Neutrophil (primary cell): Measurements from ENCODE around the gene DET1.

Experiments used
- H3K27ac ChIP-seq: fragments of 200-600 bp; sonication (generic); 2 replicates; pipeline ENCODE4 v1.5.1; 2016; ENCODE audit warnings: mild to moderate bottlenecking, moderate library complexity
- H3K27me3 ChIP-seq: fragments of 200-600 bp; sonication (generic); 2 replicates; pipeline ENCODE4 v1.6.0; 2016; ENCODE audit warnings: mild to moderate bottlenecking
- H3K36me3 ChIP-seq: fragments of 200-600 bp; sonication (generic); 2 replicates; pipeline ENCODE4 v1.5.1; 2017
- H3K4me1 ChIP-seq, 2 experiments: fragments of 200-600 bp in 1 of 2; sonication (generic) in 1 of 2; 1 replicate in 1 of 2; 2 replicates in 1 of 2; pipeline versions ENCODE4 v1.5.1 to v1.6.1; 2013 to 2016; ENCODE audit warnings: low read depth in 1 of 2, low read length in 1 of 2, mild to moderate bottlenecking in 1 of 2, moderate library complexity in 1 of 2; ENCODE audit not compliant: control insufficient read depth in 1 of 2, insufficient read depth in 1 of 2
- H3K4me3 ChIP-seq, 2 experiments: fragments of 200-600 bp in 1 of 2; sonication (generic) in 1 of 2; 1 replicate in 1 of 2; 2 replicates in 1 of 2; pipeline ENCODE4 v1.5.1; 2013 to 2016; ENCODE audit warnings: low read depth in 1 of 2, low read length in 1 of 2, mild to moderate bottlenecking in 1 of 2, moderate library complexity in 1 of 2
- H3K9me3 ChIP-seq: fragments of 200-600 bp; sonication (generic); 2 replicates; pipeline ENCODE4 v1.5.1; 2016
- CTCF ChIP-seq: fragments of 200-600 bp; sonication (generic); IDR thresholded peaks from 2 replicates; pipeline ENCODE4 v1.5.1; 2016; ENCODE audit warnings: antibody characterized with exemption

DET1 gene

GRCh38 chr15:88505721-88506120 lies 40.8 kb downstream of the DET1 start:
- Histone ChIP-seq H3K4me3 (no peak overlapping the region), H3K4me1 (peaks cover 8 to 11% of the 10 kb centered on the region in 2 experiments), H3K27ac (peak overlapping the region; percentile 50), H3K27me3 (no peaks in the 10 kb centered on the region), H3K36me3 (peaks cover 17% of the 10 kb centered on the region), H3K9me3 (no peaks in the 10 kb centered on the region)
- TF ChIP-seq CTCF: no peak

- H3K27me3 ChIP-seq: no peaks in the 10 kb centered on the region
- H3K4me3 ChIP-seq: no peak overlapping the region
- H3K4me1 ChIP-seq: peaks cover 8 to 11% of the 10 kb centered on the region in 2 experiments
- TF ChIP-seq CTCF: no peak
- H3K27ac ChIP-seq: no peak overlapping the region
- H3K9me3 ChIP-seq: no peaks in the 10 kb centered on the region
- H3K36me3 ChIP-seq: peaks cover 5% of the 10 kb centered on the region
Measured at GRCh38 chr15:88504445-88504844, 42.0 kb downstream of the DET1 start.

GRCh38 chr15:88498996-88499395 lies 47.5 kb downstream of the DET1 start:
- Histone ChIP-seq H3K4me1 (no peaks in the 10 kb centered on the region), H3K4me3 (no peak overlapping the region), H3K36me3 (no peaks in the 10 kb centered on the region), H3K27me3 (no peaks in the 10 kb centered on the region), H3K27ac (no peak overlapping the region), H3K9me3 (no peaks in the 10 kb centered on the region)
- TF ChIP-seq CTCF: no peak

- Histone ChIP-seq H3K27me3 (no peaks in the 10 kb centered on the region), H3K9me3 (no peaks in the 10 kb centered on the region), H3K27ac (no peak overlapping the region), H3K4me1 (no peaks in the 10 kb centered on the region), H3K4me3 (no peak overlapping the region), H3K36me3 (no peaks in the 10 kb centered on the region)
- TF ChIP-seq CTCF: no peak
Measured at GRCh38 chr15:88497109-88497765, 49.2 kb downstream of the DET1 start.

GRCh38 chr15:88493844-88494243 lies 52.6 kb downstream of the DET1 start:
- TF ChIP-seq CTCF: no peak
- Histone ChIP-seq H3K4me3 (no peak overlapping the region), H3K9me3 (no peaks in the 10 kb centered on the region), H3K36me3 (no peaks in the 10 kb centered on the region), H3K4me1 (no peaks in the 10 kb centered on the region), H3K27ac (no peak overlapping the region), H3K27me3 (no peaks in the 10 kb centered on the region)

- Histone ChIP-seq H3K9me3 (no peaks in the 10 kb centered on the region), H3K27ac (no peak overlapping the region), H3K36me3 (no peaks in the 10 kb centered on the region), H3K4me3 (no peak overlapping the region), H3K27me3 (no peaks in the 10 kb centered on the region), H3K4me1 (no peaks in the 10 kb centered on the region)
- no peak for TF ChIP-seq CTCF
Measured at GRCh38 chr15:88491158-88491557, 55.3 kb downstream of the DET1 start.
